Chondrocyte (in vitro differentiated cells): ENCODE results near the gene DPYSL5. TPM values are rescaled to one million over a fixed set of nuclear protein-coding genes. Genes with fewer than 3 reads are reported as not detected.

Experiments
- DNase-seq: peaks from one replicate; pipeline ENCODE4 v3.0.0; 2021; ENCODE audit warnings: mixed read lengths, low spot score
- H3K27ac Mint-ChIP-seq: one replicate; pipeline ENCODE4 v1.8.0; 2021; ENCODE audit warnings: mild to moderate bottlenecking, moderate library complexity, mixed read lengths; ENCODE audit not compliant: unreplicated experiment
- H3K27me3 Mint-ChIP-seq: 2 replicates; pipeline ENCODE4 v1.8.0; 2021; ENCODE audit warnings: low read depth, mixed read lengths
- H3K36me3 Mint-ChIP-seq: 2 replicates; pipeline ENCODE4 v1.8.0; 2021; ENCODE audit warnings: low read depth, mixed read lengths
- H3K4me1 Mint-ChIP-seq: 2 replicates; pipeline ENCODE4 v1.8.0; 2021; ENCODE audit warnings: low read depth, mild to moderate bottlenecking, mixed read lengths
- H3K4me3 Mint-ChIP-seq: one replicate; pipeline ENCODE4 v1.8.0; 2021; ENCODE audit warnings: mild to moderate bottlenecking, moderate library complexity, mixed read lengths; ENCODE audit not compliant: unreplicated experiment
- H3K9me3 Mint-ChIP-seq: 2 replicates; pipeline ENCODE4 v1.8.0; 2021; ENCODE audit warnings: low read depth, mixed read lengths
- CTCF ChIP-seq: fragments of 200-600 bp; sonication (generic); IDR thresholded peaks from 2 replicates; pipeline ENCODE4 v1.5.0; 2021; ENCODE audit warnings: antibody characterized with exemption, mild to moderate bottlenecking, moderate library complexity
- total RNA-seq: library from RNA; stranded (reverse); gene quantifications from 3 replicates; pipeline ENCODE4 v1.2.1, GENCODE V29; 2021

DPYSL5 gene
- total RNA-seq, 1 donor from 2014 or later: 0.25 TPM

DNA sequence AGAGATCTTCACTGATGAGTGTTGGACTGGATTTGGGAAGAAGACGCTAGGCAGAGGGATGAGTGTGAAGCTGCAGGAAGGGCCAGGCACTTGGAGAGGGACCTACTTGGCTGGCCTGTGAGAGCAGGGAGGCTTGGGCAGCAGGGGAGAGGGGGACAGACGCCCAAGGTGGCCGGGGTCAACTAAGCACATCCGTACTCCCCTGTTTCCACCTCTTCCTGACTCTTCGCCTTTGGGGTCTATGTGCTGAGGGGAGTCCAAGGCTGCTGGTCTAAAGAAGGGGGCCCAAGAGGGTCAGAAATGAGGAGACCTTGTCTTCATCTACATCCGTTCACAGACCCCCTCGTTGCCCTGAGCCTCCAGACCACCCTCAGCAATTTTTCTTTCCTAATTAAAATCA lies 16.7 kb downstream of the DPYSL5 start:
- H3K9me3 Mint-ChIP-seq: no peaks in the 10 kb centered on the region

DNA sequence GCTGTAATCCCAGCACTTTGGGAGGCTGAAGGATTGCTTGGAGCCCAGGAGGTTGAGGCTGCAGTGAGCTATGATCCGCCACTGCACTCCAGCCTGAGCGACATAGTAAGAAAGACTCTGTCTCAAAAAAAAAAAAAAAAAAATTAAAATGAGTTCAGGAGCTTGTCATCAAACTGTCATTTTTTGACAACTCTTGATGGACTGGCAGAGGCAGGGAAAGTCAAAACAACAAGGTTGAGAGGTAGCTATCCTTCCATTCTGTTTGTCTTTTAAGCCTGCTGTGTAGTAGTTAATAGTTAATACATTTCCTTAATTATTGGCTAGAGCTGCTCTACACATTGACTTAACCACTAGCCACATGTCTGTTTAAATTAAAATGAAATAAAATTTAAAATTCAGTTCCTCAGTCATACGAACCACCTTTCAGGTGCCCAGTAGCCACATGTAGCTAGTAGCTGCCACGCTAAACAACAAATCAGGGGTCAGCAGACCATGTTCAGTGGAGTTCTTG lies 22.7 kb downstream of the DPYSL5 start:
- H3K4me3 Mint-ChIP-seq: no peak overlapping the region
- no peaks in the 10 kb centered on the region for H3K9me3 Mint-ChIP-seq
- no peak for TF ChIP-seq CTCF
- H3K27ac Mint-ChIP-seq: no peak overlapping the region
- H3K36me3 Mint-ChIP-seq: no peaks in the 10 kb centered on the region
- H3K27me3 Mint-ChIP-seq: peaks cover 36% of the 10 kb centered on the region
- H3K4me1 Mint-ChIP-seq: no peaks in the 10 kb centered on the region
- DNase-seq: no peak

More for the DNA sequence above, 16.7 kb downstream of the DPYSL5 start:
- no peaks in the 10 kb centered on the region for H3K4me1 Mint-ChIP-seq
- H3K27me3 Mint-ChIP-seq: peaks cover 39% of the 10 kb centered on the region
- H3K27ac Mint-ChIP-seq: no peak overlapping the region
- H3K36me3 Mint-ChIP-seq: no peaks in the 10 kb centered on the region
- H3K4me3 Mint-ChIP-seq: no peak overlapping the region
- TF ChIP-seq CTCF: no peak
- no peak for DNase-seq

- TF ChIP-seq CTCF: no peak
- H3K9me3 Mint-ChIP-seq: no peaks in the 10 kb centered on the region
- DNase-seq: no peak
- H3K4me3 Mint-ChIP-seq: no peak overlapping the region
- peaks cover 28% of the 10 kb centered on the region for H3K27me3 Mint-ChIP-seq
- H3K27ac Mint-ChIP-seq: no peak overlapping the region
- H3K36me3 Mint-ChIP-seq: no peaks in the 10 kb centered on the region
- H3K4me1 Mint-ChIP-seq: no peaks in the 10 kb centered on the region
Observed at GRCh38 chr2:26873286-26873983, 25.5 kb downstream of the DPYSL5 start.

DNA sequence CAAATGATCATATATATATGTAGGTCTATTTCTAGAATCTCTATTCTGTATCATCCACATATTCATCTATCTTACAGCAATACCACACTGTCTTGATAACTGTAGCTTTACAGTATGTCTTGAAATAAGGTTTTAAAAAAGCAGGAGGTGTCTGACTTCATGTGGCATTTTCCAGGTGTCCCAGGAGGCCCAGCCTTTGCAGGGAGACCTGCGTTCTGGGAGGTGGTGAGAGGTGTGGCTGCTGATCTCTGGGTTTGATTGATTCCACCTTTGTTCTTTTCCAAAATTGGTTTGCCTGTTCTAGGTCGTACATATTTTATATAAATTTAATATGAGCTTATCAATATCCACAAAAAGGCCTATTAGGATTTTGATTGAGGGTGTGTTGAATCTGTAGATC lies 26.6 kb downstream of the DPYSL5 start:
- Mint-ChIP-seq H3K4me1 (no peaks in the 10 kb centered on the region), H3K27ac (no peak overlapping the region), H3K27me3 (peaks cover 28% of the 10 kb centered on the region), H3K36me3 (no peaks in the 10 kb centered on the region), H3K9me3 (no peaks in the 10 kb centered on the region), H3K4me3 (no peak overlapping the region)
- TF ChIP-seq CTCF: no peak
- no peak for DNase-seq

- H3K27me3 Mint-ChIP-seq: peaks cover 27% of the 10 kb centered on the region
- no peaks in the 10 kb centered on the region for H3K9me3 Mint-ChIP-seq
- no peak for DNase-seq
- H3K4me3 Mint-ChIP-seq: no peak overlapping the region
- no peaks in the 10 kb centered on the region for H3K36me3 Mint-ChIP-seq
- H3K4me1 Mint-ChIP-seq: no peaks in the 10 kb centered on the region
- H3K27ac Mint-ChIP-seq: no peak overlapping the region
- TF ChIP-seq CTCF: no peak
Observed at GRCh38 chr2:26875065-26875634, 27.2 kb downstream of the DPYSL5 start.
